HG03066 (cell line): Measurements from ENCODE around the gene EVI5.
A peak's percentile ranks its signal among the peaks of the same experiment; 100 is the strongest.

Experiments
- ATAC-seq: cut with Tn5 transposase; IDR thresholded peaks from one replicate; pipeline ENCODE4 v1.9.1; 2021; ENCODE audit warnings: low read depth; ENCODE audit not compliant: unreplicated experiment

The EVI5 gene

DNA sequence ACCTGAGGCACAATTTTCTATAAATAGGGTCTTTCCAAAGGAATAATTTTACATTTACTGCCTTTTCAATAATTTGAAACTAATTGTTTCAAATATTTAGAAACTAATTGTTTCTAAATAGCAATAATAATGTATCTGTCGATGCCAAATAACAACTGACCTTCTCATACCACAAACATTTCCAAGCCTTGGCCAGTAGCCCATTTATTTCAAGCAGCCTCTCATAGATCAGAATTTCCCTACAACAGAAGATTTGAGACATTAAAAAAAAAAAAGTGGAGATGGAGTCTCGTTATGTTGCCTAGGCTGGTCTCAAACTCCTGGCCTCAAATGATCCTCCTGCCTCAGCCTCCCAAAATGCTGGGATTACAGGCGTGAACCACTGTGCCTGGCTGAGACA, 296.1 kb downstream of the EVI5 start:
- no peak for ATAC-seq

DNA sequence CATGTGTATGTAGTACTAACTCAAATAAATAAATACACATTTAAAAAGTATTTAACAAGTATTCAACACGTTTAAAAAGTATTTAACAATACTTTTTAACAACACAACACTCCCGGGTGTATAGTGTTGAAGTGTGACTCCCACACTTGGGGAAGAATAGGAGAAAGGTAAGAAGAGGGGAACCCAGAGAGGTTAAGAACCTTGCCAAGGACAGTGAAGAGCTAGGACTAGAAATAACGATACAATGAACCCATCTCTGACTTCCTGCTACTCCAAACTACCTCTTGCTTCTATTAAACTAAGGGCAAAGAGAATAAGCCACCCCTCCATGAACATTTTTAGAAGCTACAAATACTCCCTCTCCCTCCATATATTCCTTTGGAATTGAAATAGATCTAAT, 296.5 kb downstream of the EVI5 start:
- no peak for ATAC-seq

DNA sequence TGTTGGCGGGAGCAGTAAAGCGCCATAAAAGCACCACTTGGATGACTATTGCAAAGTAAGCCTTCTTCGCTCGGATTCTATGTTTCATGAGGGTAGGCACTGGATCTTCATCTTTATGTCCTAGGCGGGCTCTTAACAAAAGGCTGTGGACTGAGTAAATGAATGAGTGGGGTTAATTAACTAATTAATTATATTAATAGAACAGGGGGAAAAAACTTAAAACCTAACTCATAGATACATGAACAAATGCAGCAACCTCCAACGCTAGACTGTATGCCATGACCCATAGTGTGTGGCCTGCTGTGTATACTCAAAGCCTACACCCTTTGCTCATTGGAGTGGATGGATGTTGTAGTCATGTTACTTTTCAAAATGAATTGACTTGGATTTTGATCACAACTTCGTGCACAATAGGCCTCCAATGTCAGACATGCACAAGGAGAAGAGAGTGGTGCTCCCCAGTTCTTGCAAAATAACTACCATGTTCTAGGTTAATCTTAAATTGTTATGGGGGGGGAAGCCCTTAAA, 297.8 kb downstream of the EVI5 start:
- ATAC-seq, result no peak

DNA sequence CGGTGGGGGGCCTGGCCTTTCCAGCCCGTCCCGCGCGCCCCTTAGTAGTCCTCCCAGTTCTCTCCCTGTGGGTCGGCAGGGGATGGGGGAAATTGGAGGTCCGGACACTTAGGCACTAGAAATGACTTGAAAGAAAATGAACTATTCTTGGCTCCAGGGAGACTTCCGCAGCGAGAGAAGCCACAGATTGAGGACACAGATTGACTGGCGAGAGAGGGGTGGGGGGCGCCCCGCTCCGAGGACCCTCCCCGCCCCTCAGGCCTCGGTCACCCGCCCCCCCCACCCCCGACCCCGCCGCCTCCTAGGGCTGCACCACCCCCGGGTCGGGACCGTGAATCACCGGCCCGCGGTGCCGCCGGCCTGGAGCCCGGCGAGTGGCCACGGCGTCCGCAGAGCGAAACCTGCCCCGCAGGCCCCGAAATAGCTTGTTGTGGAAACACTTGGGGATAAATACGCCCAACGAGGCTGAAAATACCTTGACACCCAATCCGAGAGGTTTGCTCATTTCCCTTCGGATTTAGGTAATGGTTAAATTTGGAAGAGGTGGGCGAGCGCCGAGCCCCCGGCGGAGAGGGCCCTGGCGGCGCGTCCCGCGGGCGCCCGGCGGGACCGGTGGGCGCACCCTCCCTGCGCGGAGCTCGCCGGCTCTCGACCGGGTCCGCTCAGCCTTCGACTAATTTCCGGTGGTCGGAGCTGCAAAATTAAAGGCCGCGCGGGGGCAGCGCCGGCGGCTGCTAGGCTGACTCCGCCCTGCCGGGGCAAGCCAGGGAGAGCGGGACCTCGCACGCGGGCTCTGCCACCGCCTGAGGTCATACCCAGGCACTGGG, 298.4 kb downstream of the EVI5 start, which contains the start of gene GFI1:
Gene GFI1 (minus strand): TSS at position 675 of the 827 bp plus-strand sequence. CDS start 3,438 bp downstream, outside the sequence.
- peak; percentile 18 for ATAC-seq

DNA sequence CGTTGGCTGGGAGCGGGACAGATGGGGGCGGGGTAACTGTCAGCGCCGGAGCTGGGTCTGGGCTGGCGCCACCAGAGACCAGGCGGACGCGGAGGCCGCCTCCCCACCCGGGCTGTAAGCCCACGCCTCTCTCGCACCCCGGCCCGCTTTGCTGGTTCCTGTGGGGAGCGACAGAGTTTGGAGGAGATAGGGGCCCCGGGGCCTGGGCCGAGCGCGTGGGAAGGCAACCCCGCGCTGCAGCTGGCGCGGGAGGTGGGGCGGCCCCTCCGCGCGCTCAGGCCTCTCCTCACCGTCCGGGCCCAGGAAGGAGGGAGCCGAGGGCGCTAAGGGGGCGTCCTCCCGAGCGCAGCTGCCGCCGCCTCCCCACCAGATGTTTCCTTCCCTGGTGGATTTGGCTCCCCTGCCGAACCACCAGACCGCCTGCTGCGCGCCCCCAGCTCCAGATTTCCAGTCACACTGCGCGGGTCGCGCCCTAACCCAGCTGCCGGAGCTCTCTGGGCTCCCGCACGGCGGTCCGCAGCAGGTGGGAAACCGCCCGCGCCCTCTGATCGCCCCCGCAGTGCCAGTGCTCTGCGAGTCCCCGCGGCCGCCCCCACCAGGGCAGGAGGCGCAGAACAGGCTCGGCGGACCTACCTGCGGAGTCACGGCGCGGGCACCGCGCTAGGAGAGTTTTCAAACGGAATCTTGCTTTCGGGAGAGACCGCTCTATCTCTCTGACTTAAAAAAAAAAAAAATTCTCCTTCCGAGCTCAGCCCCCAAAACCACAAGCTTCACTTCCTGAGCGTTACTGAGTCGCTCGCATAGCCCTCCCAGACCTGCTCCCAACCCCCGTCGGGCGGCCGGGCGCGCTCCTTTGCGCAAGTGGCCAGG, 299.3 kb downstream of the EVI5 start:
- ATAC-seq, result peak; percentile 41

DNA sequence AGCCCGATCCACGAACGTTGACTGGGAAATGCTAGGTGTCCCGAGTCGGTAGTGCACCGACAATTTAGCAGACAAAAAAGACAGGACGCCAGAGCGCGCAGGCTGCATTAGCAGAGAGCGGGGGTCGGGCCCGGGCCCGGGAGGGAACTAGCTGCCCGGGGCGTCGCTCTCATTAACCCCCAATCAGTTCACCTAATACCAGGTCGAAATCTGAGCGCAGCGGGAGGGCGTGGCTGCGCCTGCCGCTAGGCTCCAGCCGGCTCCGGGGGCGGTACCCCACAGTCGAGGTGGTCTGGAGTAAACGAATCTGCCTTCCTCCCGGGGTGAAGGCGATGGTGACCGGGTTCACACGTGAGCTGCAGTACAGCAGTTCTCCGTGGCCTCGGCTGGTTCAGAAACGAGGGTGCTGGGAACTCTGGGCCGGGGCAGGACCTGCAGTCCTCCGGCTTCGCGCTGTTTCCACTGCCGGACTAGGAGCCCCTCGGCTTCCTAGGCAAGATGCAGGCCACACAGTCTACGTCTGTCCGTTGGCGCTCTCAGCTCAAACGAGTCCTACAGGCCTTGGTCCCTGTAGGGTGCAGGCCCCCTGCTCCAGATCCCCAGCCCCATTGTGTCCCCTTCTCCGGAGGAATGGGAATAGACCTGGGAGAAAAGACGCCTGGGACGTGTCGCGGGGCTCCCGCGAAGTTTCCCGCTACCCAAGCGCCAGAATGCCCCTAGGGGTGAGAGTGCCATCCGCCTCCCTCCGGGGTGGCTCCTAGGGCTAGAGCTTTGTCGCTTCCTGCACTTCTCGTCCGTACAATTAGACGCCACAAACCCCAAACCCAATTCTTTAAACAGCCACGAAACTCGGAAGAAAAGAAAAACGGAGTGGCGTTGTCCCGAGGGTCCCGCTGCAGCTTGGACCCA, 300.2 kb downstream of the EVI5 start:
- ATAC-seq, result peak; percentile 24

DNA sequence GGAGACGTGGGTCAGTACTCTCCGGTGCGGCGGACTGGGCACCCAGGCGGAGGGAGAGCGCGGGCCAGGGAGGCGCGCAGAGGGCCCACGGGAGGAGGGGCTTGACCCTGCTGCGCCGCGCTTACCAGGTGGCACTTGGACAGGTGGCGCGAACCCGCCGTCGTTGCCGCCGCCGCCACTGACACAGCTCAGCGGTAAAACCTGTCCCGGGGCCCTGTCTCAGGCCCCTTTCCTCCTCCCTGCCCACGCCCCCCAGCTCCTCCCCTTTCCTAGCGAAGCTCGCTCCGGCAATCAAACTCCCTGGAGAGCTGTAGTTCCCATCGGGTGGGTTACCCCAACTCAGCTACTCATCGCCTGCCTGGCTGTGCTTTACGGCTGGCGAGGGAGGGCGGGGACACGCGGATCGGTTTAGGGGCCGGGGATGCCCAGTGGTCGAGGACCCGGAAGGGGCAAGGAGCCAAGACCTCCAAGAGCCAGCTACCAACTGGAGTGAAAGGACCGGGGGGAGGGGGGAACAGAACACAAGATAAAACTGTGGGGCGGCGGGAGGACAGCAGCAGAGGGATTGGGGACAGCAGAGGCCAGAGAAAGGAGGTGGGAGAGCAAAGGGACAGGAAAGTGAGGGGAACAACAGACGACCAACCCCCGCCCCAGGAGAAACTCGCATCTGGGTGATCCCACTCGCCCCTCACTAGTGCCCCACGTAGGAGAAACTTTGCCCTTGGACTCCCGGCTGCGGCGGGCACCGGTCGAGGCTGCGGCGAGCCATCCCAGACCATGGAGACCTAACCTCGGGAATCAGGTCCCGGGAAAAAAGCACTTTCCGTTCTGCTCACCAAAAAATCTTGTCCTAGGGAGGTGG, 301.1 kb downstream of the EVI5 start:
- no peak for ATAC-seq

DNA sequence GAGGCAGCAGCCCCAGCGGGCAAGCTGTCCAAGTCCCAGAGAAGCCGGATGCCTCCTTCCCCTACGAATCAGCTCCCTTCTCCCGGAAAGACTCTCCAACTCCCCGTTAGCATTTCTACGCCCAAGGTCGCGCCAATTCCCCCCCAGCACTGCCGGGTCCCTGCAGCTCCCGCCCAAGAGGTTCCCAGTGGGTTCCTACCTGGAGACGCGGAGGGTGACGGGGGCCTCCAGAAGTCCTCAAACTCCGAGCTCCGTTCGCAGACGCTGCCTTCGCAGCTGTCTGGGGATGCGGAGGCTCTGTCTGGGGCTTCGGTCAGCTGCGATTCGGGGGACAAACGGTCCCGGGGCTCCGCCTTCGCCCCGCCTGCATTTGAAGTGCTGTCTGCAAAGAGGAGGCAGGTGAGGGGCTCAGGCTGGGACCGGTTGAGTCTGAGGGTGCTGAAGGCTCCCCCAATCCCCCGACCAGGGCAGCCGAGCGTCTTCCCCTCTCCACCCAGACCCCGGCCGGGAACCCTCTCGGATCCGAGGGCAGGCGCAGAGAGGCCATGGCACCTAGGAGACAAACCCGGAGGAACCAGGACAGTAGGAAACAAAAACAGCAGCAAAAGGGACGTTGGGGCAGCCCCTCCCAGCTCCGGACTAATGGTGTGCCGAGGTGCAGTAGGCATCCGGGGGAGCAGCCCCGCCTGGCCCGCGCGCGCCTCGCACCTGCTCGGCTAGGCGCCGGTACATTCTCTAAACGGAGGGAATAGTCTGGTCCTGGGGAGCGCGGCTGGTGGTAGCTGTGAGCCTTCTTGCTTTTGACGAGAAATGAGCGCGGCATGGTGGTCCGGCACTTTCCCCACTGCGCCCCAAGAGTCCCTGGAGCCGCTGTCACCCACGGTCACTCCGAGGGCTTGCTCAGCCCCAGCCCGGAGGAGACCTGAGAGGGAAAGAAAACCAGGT, 302.0 kb downstream of the EVI5 start:
- no peak for ATAC-seq

DNA sequence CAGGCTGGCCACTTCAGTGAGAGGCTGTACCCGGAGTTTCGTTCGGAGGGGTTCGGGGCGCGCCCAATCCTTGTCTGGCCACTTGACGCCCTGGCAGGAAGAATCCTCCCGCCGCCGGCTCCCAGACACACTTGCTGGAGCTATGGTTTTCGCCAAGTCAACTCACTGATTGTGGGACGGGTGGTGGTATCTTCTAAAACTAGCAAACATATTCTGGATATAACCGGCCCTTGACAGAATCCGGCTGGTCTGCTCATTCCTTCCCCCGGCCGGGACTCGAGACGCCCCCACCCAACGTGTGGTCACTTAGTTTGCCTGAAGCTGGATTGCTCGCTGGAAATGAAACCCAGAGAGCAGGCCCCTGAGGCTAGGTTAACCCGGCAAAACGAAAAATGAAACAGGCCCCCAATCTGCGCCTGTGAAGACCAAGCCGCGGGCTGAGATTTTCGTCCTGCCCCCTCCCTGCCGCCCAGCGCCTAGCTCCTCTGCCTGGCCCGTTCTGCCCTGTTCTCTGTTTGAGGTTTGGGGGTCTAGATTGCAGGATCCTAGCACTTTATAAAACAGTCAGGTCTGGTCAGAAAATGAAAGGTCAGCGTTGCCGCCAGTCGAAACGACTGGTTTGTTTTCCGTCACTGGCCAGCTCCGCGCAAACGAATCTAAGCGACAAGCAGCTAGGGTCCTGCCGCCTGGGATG, 302.8 kb downstream of the EVI5 start:
- no peak for ATAC-seq

DNA sequence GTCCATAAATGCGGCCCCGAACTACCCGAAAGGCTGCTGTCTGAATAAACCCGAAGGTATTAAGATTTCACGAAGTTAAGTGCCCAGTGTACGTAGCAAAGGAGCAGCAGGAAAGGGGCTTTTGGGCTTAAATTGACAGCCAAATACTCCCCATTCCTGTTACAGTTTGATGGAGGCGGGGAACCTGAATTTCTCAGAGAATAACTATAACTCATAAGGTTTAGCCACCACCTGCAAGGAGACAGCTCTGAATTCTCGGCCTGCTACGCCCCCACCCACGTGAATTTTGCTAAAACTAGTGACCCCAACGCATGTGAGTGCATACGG, 303.3 kb downstream of the EVI5 start:
- no peak for ATAC-seq

DNA sequence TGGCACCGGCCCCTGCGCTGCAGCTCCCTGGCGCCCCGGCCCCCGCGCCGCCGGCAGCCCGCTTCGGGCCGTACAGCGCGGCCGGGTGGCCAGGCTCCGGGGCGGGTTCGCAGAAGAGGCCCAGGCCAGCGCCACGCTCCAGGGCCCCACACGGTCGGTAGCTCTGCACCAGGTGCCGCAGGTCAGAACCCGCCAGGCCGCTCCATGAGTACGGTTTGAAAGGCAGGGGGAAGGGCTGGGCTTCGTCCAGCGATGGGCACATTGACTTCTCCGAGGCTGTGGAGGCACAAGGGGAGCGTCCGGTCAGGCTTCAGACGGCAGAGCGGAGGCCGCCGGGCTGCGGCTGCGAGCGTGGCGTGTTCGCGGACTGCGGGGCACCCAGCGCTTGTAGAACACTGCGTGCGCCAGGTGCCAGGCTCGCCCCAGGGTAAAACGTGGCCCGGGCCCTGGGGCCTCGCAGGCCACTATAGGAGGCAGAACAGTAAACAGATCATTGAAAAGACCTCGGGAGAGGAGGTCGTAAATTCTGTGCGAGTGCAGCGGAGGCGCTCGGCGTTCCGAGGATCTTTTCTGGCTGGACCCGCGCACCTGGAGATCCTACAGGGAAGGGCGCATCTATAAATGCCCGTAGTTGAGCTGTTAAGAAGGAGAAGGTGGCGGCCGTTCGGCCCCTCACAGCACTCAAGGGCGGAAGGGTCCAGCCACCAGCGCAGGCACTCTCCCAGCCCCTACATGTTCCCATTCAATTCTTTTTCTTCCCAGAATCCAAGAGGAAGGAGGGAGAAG, 303.9 kb downstream of the EVI5 start:
- ATAC-seq, result no peak

DNA sequence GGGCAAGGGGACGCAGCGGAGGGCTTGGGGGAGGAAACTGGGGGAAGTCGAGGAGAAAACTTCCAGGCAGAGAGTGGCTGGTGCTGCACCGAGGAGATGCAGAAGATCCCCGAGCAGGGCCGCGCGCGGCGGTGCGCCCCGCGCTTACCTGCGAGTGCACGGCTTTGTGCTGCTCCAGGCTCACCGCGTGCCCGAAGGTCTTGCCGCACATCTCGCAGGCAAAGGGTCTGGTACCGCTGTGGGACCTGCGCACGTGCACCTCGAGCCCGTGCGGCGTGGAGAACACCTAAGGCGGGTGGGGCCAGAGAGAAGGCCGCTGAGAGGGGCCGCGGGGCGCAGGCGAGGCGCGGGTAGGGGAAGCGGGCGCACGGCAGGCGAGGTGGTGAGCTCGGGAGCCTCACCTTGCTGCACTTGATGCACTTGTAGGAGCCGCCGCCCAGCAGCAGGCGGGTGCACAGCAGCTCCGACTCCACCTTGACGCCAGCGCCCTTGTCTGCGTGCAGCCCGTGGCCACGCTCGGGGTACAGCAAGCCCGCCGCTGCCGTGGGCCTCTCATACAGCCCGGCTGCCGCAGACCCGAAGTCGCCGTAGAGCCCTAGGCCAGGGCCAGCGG, 304.6 kb downstream of the EVI5 start:
- ATAC-seq, result no peak

DNA sequence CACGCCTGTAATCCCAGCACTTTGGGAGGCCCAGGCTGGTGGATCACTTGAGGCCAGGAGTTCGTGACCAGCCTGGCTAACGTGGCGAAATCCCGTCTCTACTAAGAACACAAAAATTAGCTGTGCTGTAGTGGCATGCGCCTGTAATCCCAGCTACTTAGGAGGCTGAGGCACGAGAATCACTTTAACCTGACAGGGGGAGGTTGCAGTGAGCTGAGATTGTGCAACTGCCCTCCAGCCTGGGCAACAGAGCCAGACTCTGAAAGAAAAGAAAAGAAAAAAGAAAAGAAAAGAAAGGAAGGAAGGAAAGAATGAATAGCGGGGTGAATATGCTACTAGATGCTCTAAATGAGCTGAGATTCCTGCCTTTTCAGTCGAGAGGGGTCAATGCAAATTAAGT, 305.3 kb downstream of the EVI5 start:
- no peak for ATAC-seq

DNA sequence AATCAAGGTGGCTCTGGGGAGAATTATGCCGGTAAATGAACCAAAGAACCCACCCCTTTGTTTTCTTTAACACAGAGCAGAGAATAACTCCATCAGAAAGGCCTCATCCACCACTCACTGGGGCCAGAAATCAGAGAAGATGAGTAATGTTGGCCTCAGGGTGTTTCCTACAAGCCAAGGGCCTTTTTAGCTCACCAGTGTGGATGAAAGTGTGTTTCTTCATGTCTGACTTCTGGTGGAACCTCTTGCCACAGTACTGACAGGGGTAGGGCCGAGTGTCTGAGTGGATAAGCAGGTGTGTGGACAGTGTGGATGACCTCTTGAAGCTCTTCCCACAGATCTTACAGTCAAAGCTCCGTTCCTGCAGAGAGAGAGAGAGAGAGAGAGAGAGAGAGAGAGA, 306.5 kb downstream of the EVI5 start:
- no peak for ATAC-seq

DNA sequence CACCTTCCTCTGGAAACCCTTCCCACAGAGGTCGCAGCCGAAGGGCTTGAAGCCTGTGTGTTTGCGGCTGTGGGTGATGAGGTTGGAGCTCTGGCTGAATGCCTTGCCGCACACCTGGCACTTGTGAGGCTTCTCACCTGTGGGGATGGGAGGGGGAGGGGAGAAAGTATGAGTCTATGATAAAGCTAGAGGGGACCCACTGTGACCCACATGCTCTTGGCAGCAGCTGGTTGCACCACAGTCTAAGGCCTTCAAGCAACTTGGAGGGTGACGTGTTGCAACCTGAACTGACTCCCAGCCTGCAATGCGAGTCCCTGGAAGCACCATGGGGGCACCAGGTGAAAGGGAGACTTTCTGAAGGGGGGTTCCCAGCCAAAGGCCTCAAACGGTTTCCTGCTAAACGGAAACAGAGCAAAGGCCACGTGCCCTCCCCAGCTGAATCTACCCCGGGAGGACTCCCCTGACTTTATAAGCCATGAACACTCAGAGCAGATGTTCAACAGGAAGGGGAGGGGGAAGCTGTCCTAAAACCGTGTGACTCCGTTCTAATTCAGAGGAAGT, 308.8 kb downstream of the EVI5 start:
- no peak for ATAC-seq

DNA sequence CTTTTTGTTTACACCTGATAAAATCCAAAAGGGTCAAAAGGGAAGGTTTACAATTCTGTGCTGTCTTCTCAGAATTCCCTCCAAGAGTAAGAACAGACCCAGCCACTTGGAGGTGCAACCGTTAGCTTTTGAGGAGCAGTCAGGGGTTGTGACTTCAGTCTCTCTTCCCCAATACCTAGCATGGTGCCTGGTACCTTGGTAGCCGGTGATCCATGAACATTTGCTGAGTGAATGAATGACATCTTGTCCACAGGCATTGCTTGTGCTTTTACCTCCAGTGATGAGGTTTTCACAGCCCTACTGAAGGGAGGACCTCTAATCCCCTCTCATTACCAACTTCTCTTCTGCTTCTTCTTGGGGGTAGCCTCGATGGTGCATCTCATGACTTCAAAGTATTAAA, 309.9 kb downstream of the EVI5 start:
- no peak for ATAC-seq
